Iris pigment epithelial cell (primary cell): ENCODE measurements around the gene DAZL.

Experiments
- DNase-seq: peaks from one replicate; pipeline ENCODE4 v3.0.0-alpha.2; 2011; ENCODE audit warnings: low read depth

Gene DAZL

DNA sequence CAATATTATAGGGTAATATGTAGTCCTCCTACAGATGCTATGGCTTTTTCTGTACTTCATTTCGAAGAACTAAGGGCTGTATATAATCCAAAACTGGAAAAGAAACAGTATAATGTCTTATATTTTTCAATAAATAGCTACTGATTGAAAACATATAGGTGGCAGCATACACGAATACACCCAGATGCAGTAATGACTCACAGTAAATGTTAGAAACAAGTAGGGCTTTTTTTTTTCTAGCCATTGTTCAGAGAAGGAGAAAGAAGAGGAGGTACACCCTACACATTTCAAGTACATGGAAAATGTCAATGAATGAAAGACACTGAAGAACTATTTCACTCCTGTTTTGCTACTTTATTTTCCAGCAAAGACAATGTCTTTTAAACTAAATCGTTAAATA, 9.4 kb downstream of the DAZL start:
- peak; percentile 7 for DNase-seq

- no peak for DNase-seq
These were observed 15.2 kb downstream of the DAZL start for GRCh38 chr3:16589867-16590624.

DNA sequence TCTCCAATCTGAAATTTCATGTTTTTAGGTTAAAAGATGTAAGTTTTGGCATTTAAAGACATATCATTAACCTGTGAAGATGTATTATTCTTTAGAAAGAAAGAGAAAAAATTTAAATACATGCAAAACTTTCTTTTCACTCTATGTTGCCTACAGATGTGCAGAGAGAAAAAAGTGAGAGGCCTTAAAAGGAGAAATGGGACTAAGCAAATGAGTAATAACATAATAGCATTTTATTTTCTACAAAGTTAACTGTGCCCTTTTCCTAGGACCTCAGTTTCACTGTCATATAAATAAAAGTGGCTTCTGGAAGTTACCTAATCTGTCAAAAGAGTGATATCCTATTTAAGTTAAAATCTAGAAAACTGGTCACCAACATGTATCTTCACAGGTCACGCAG, 16.1 kb downstream of the DAZL start:
- no peak for DNase-seq

GRCh38 chr3:16587681-16588060, 17.6 kb downstream of the DAZL start:
- DNase-seq: peak; percentile 51

GRCh38 chr3:16587047-16587680, 18.1 kb downstream of the DAZL start:
- no peak for DNase-seq

- no peak for DNase-seq
These were observed 20.3 kb downstream of the DAZL start for GRCh38 chr3:16584880-16585279.

- DNase-seq: peak; percentile 33
These were observed 21.7 kb downstream of the DAZL start for GRCh38 chr3:16583551-16583950.

DNA sequence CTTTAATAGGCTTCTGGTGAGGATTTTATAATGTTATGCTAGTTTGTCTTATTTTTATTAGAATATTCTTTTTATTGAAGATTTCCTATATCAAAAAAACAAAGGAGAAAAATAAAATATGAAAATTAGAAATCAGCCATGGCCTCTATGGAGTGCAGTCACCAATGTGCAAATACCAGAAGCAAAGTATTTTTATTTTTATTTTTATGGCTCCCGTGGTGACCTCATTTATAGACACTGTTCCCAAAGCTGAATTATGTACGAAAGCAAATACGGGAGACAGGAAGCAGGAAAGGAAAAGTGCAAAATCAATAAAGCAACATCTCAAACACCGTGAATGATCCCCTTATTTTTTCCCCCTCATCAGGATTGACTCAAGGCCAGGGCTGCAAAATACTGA, 35.1 kb downstream of the DAZL start:
- no peak for DNase-seq

DNA sequence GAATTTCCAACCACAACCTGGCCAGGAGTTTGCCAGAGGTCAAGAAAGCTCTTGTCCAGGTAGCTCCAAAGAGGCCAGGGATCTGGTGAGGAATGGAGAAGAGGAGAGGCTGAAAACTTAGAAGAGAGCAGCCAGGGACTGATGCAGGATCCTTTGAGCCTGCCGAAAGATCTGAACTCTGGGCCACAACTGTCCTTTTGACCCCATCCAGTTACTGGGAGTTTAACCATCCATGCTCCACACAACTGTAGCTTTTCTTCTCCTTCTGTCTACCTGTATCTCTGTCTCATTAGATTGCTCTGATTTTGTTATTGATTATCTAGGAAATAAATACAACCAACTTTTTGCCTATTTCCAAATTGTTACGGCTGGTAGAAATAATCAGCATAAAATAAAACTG, 36.7 kb downstream of the DAZL start:
- no peak for DNase-seq

- no peak for DNase-seq
These were observed 37.1 kb downstream of the DAZL start for GRCh38 chr3:16568115-16568514.

DNA sequence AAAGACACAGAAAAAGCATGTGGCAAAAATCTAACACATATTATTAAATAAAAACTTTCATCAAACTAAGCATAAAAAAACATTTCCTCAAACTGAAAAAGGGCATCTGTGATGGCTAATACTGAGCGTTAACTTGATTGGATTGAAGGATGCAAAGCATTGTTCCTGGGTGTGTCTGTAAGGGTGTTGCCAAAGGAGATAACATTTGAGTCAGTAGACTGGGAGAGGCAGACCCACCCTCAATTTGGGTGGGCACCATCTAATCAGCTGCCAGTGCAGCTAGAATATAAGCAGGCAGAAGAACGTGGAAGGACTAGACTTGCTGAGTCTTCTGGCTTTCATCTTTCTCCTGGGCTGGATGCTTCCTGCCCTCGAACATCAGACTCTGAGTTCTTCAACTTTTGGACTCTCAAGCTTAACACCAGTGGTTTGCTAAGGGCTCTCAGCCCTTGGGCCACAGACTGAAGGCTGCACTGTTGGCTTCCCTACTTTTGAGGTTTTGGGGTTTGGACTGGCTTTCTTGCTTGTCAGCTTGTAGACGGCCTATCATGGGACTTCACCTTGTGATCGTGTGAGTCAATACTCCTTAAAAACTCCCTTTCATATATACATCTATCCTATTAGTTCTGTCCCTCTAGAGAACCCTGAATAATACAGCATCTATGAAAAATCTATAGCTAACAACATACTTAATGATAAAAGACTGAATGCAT, 45.4 kb downstream of the DAZL start:
- DNase-seq: no peak

DNA sequence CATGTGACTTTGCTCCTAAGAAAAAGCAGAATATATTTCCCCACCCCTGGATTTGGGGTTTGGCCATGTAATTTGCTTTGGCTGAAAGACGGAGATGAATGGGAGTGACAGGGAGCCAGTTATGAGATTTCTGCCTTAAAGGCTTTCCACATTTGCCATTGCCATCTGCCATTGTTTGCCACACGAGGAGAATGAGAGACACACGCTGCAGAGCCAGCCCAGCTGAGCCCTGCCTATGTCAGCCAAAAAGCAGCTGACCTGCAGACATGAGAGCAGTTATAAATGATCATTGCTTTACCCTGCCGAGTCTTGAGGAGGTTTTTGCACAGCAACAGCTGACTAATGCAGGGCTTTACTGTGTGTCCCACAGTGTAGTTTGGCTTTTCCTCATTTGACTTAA, 51.1 kb downstream of the DAZL start:
- no peak for DNase-seq

DNA sequence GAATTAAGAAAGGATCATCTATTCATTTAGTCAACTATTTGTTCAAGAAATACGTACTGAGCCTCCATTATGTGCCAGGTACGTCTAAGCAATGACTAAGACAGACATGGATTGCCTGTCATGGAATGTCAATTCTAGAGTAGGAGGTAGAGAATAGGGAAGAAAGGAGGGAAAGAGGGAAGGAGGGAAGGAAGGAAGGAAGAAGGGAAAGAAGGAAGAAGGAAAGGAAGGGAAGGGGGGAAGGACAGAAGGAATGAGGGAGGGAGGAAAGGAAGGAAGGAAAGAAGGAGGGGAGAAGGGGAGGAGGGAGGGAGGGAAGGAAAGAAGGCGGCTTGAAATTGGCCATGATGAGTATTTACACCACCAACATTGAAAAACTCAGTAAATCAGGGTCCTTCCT, 52.5 kb downstream of the DAZL start:
- no peak for DNase-seq

GRCh38 chr3:16551342-16551976, 53.8 kb downstream of the DAZL start:
- no peak for DNase-seq

- peak; percentile 88 for DNase-seq
These were observed 54.4 kb downstream of the DAZL start for GRCh38 chr3:16550676-16551341.

DNA sequence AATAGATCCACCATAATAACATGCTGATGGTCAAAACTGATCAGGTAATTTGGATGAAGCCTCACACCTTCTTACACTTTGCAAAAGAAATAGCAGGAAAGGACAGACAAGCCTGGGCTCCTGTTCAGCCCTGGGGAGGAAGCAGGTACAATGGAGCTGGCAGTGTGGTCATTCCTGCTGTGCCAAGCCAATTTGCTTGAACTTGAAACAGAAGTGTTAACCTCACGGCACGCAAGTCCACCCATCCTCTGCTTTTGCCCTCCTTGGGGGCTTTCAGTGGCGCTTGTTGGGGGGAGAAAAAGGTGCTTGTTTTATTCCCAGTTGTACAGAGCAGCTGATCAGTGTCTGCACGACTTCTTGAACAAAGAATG, 54.9 kb downstream of the DAZL start:
- DNase-seq: no peak

DNA sequence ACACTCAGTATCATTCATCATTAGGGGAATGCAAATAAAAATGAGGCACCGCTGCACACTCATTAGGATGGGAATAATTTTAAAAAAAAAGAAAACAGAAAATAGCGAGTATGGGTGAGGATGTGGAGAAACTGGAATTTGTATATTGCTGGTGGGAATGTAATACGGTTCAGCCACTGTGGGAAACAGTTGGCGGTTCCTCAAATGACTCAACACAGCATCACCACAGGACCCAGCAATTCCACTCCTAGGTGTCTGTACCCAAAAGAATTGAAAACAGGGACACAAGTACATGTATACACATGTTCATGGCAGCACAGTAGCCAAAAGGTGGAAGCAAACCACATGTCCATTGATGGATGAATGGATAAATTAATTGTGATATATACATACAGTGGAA, 56.5 kb downstream of the DAZL start:
- peak; percentile 74 for DNase-seq

DNA sequence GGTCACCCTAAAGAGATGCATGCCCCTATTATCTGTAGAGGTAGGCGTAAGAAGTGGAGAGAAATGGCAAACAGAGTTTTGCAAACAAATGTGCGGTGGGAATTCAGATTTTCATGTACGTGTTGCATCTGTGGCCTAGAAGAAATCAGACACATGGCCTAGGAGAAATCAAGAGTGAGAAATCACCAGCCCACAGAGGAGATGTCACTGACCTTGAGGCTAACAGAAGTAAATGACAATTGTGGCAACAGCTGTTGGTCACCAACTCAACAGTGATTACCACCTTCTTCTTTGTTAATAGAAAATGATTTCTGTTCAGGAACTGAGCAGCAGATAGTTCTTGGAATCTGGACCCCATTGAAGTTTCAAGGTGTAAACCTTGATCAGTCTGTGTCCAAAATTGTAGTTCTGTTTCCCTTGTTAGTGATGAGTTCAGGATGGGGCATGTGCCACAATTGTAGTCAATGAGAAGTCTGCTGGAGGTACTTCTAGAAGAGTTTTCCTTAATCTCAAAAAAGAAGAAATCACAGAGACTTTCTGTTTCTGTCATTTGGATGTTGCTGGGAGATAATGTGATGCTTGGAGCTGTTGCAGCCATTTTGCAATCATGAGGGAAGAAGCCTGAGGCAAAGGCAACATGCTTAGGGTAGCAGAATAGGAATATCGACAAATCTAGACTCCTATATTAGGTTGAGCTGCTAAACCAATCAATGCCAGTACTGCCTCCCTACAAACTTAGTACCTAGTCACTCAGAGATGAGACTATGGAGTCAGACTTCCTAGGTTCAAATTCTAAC, 57.5 kb downstream of the DAZL start:
- DNase-seq: no peak

GRCh38 chr3:16546186-16547010, 58.8 kb downstream of the DAZL start:
- DNase-seq: no peak

GRCh38 chr3:16545413-16546185, 59.6 kb downstream of the DAZL start:
- no peak for DNase-seq
